ENCODE results near the gene REX1BD. TPM values are rescaled to one million over a fixed set of nuclear protein-coding genes. Genes with fewer than 3 reads are reported as not detected.
"Not testable (repeated sequence)": the region's sequence is repeated elsewhere in the genome, so short reads cannot be mapped to it uniquely, and the experiment has no call there.

REX1BD gene
- total RNA-seq, 1 donor: 41.4 TPM

- DNase-seq (ENCODE audit: low read depth): no peak
- H3K4me3 ChIP-seq (ENCODE audit: low read depth, low read length): no peak overlapping the region
- TF ChIP-seq, protein P1, sequence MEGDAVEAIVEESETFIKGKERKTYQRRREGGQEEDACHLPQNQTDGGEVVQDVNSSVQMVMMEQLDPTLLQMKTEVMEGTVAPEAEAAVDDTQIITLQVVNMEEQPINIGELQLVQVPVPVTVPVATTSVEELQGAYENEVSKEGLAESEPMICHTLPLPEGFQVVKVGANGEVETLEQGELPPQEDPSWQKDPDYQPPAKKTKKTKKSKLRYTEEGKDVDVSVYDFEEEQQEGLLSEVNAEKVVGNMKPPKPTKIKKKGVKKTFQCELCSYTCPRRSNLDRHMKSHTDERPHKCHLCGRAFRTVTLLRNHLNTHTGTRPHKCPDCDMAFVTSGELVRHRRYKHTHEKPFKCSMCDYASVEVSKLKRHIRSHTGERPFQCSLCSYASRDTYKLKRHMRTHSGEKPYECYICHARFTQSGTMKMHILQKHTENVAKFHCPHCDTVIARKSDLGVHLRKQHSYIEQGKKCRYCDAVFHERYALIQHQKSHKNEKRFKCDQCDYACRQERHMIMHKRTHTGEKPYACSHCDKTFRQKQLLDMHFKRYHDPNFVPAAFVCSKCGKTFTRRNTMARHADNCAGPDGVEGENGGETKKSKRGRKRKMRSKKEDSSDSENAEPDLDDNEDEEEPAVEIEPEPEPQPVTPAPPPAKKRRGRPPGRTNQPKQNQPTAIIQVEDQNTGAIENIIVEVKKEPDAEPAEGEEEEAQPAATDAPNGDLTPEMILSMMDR (IDR thresholded peaks at IDR 0.05; ENCODE audit: insufficient read depth, low read length): no peak
Observed at GRCh38 chr19:18595475-18595874, 6.9 kb downstream of the REX1BD start.

DNA sequence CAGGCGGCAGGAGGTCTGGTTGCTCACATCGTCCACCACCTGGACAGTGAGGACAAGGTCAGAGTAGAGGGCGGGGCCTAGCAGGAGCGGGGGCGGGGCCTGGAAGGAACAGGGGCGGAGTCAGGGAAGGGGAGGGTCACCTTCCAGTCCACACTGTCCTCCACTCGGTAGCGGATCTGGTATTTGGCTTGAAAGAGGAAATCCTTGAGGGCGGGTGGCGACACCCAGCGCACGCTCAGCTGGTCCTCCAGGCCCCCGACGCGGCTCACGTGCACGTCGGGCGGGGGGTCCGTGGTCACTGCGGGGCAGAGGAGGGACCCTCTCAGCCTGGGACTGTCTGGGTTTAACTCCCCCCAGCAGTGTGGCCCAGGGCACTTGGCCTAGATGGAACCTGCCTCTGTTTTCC lies 8.2 kb downstream of the REX1BD start:
- TF ChIP-seq, protein P1 (IDR thresholded peaks at IDR 0.05; ENCODE audit: insufficient read depth, low read length): no peak
- DNase-seq (ENCODE audit: low read depth): no peak
- no peak overlapping the region for H3K4me3 ChIP-seq (ENCODE audit: low read depth, low read length)

- TF ChIP-seq, protein P1 (IDR thresholded peaks at IDR 0.05; ENCODE audit: insufficient read depth, low read length): no peak
- H3K4me3 ChIP-seq (ENCODE audit: low read depth, low read length): no peak overlapping the region
- DNase-seq (ENCODE audit: low read depth): no peak
Observed at GRCh38 chr19:18597809-18598660, 9.4 kb downstream of the REX1BD start.

GRCh38 chr19:18599485-18599884 lies 10.9 kb downstream of the REX1BD start:
- TF ChIP-seq, protein P1 (IDR thresholded peaks at IDR 0.05; ENCODE audit: insufficient read depth, low read length): no peak
- DNase-seq (ENCODE audit: low read depth): no peak

GRCh38 chr19:18600692-18601397 lies 12.2 kb downstream of the REX1BD start:
- not testable (repeated sequence) for DNase-seq (ENCODE audit: low read depth); H3K4me3 ChIP-seq (ENCODE audit: low read depth, low read length)

More at GRCh38 chr19:18599485-18599884, 10.9 kb downstream of the REX1BD start:
- H3K4me3 ChIP-seq (ENCODE audit: low read depth, low read length): no peak overlapping the region

- H3K4me3 ChIP-seq (ENCODE audit: low read depth, low read length): no peak overlapping the region
- TF ChIP-seq, protein P1 (IDR thresholded peaks at IDR 0.05; ENCODE audit: insufficient read depth, low read length): no peak
- DNase-seq (ENCODE audit: low read depth): no peak
Observed at GRCh38 chr19:18601875-18602274, 13.3 kb downstream of the REX1BD start.

DNA sequence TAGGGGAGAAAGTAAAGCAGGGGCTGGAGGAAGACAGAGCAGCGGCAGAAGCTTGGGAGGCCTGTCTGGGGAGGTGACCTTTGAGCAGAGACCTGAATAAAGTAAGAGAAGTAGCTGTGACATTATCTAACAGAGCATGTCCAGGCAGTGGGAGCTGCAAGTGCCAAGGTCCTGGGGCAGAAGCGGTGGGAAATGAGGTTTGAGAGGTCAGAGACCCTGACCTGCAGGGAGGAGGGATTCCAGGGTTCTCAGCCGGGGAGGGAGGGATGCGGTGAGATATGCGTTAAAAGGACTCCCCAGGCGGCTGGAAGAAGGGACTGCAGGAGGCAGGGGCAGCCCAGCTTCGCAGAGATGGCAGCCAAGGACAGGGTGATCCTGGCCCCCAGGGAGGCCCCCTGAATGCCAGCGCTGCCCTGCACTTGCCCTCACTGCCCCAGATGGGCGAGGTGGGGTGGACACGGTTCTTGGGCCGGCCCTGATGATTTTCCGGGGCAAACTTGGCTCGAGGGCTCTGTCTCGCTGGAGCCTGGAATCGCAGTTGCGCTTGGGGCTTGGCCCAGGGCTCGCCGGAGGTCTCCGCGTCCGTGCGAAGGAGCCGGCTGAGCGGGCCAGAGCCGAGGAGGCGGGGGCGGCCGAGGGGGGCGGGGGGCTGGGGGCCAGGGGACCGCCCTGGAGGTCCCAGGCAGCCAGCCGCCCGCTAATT lies 14.8 kb downstream of the REX1BD start:
- peak; percentile 26 for DNase-seq (ENCODE audit: low read depth)
- H3K4me3 ChIP-seq (ENCODE audit: low read depth, low read length): no peak overlapping the region

More for the DNA sequence above, 14.8 kb downstream of the REX1BD start:
- TF ChIP-seq, protein P1 (IDR thresholded peaks at IDR 0.05; ENCODE audit: insufficient read depth, low read length): peak; percentile 49
